Right renal pelvis (tissue), 4 donors: Measurements from ENCODE around the gene SMIM24. TPM values are rescaled to one million over a fixed set of nuclear protein-coding genes. Genes with fewer than 3 reads are reported as not detected.
"Not testable (repeated sequence)": the region's sequence is repeated elsewhere in the genome, so short reads cannot be mapped to it uniquely, and the experiment has no call there.

Experiments used
- DNase-seq, 4 donors: peaks; one replicate each; pipeline ENCODE4 v3.0.0-alpha.2; 2013; ENCODE audit warnings: low read depth in 4 of 4, low spot score in 3 of 4, missing footprints in 1 of 4
- polyA plus RNA-seq, 4 donors: library from polyadenylated mRNA; unstranded; fragments of 120-200 nt; gene quantifications; one replicate each; pipeline ENCODE4 v1.2.1, GENCODE V29; 2013; ENCODE audit not compliant: insufficient read length in 4 of 4

The SMIM24 gene
- 100 to 1,000 TPM; 466 to 589 (median 547) TPM for polyA plus RNA-seq

- no peak for DNase-seq
Measured at GRCh38 chr19:3480383-3481091, at the start of gene SMIM24. Gene SMIM24, minus strand, starts transcription at chr19:3480525. Its CDS starts 62 bp downstream, at chr19:3480463.

- not testable (repeated sequence) for DNase-seq
Measured at GRCh38 chr19:3529299-3529698, 49.0 kb upstream of the SMIM24 start.

- DNase-seq, result no peak
Measured at GRCh38 chr19:3528539-3529211, 48.4 kb upstream of the SMIM24 start.

- no peak for DNase-seq
Measured at GRCh38 chr19:3528080-3528479, 47.8 kb upstream of the SMIM24 start.

GRCh38 chr19:3527238-3527910 is 47.0 kb upstream of the SMIM24 start:
- DNase-seq, result no peak

GRCh38 chr19:3526507-3527237 is 46.3 kb upstream of the SMIM24 start:
- no peak for DNase-seq

- DNase-seq, result no peak
Measured at GRCh38 chr19:3524904-3525451, 44.7 kb upstream of the SMIM24 start.

GRCh38 chr19:3524078-3524842 is 43.9 kb upstream of the SMIM24 start:
- DNase-seq, result no peak

- no peak for DNase-seq
Measured at GRCh38 chr19:3523361-3524077, 43.2 kb upstream of the SMIM24 start.

GRCh38 chr19:3522421-3523360 is 42.4 kb upstream of the SMIM24 start:
- no peak for DNase-seq

- DNase-seq, result no peak
Measured at GRCh38 chr19:3521104-3521445, 40.8 kb upstream of the SMIM24 start.

- DNase-seq, result no peak
Measured at GRCh38 chr19:3520166-3521103, 40.1 kb upstream of the SMIM24 start.

- DNase-seq, result no peak
Measured at GRCh38 chr19:3519126-3519525, 38.8 kb upstream of the SMIM24 start.

GRCh38 chr19:3518659-3519058 is 38.3 kb upstream of the SMIM24 start:
- DNase-seq, result no peak

- no peak for DNase-seq
Measured at GRCh38 chr19:3518255-3518654, 37.9 kb upstream of the SMIM24 start.

- DNase-seq, result no peak
Measured at GRCh38 chr19:3517638-3518037, 37.3 kb upstream of the SMIM24 start.

GRCh38 chr19:3516675-3517207 is 36.4 kb upstream of the SMIM24 start:
- DNase-seq, result no peak
